ENCODE measurements around the gene ACBD6. TPM values are rescaled to one million over a fixed set of nuclear protein-coding genes. Genes with fewer than 3 reads are reported as not detected.
A peak's percentile ranks its signal among the peaks of the same experiment; 100 is the strongest.
"Not testable (repeated sequence)": the region's sequence is repeated elsewhere in the genome, so short reads cannot be mapped to it uniquely, and the experiment has no call there.

Gene ACBD6
- total RNA-seq, 2 donors from 2014 or later = 18.3 to 24.6 TPM

DNA sequence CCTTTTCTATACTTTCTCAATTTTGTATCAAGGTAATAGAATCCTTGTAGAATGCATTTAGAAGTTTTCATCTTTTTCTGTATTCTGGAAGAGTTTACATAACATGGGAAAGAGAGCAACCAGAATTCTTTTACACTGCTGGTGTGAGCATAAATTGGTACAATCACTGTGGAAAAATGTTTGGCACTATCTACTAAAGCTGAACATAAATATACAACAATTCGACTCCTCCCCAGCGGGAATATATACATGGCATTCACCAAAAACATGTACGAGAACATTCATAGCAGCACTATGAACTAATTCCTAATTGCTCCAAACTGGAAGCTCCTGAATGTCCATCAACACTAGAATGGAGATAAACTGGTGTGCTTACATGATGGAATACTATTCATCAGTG, 1.8 kb upstream of the ACBD6 start:
- DNase-seq (no peak), ATAC-seq (no peak)
- intact Hi-C loops (cut with DNase I) = no loop called here

DNA sequence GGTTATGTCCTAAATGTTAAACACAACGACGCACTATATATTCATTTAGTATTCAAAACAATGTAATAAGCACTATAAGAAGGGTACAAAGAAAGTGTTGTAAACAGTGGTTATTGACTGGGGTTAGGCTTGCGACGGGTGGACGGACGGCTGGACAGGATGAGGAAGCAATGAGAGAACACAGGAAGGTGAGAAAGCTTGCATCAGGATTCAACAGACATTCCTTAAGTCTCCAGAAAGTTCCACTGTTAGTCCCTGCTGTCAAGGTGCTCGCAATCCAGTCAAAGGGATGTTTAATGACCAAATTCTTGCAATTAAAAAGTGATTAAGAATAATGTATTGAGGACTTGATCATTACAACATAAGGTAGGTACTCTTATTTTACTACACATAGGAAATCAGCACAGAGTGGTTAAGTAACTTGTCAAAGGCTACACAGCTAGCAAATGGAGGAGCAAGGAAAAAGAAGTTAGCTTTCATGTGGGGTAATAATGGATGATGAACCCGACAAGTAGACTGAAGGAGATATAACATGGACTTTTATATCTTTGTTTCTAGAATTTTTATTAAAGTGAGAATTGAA, 994 bp upstream of the ACBD6 start:
- intact Hi-C loops (cut with DNase I) = no loop called here
- peak in 1 of 2 donors; percentile 3 for ATAC-seq
- no peak for DNase-seq

DNA sequence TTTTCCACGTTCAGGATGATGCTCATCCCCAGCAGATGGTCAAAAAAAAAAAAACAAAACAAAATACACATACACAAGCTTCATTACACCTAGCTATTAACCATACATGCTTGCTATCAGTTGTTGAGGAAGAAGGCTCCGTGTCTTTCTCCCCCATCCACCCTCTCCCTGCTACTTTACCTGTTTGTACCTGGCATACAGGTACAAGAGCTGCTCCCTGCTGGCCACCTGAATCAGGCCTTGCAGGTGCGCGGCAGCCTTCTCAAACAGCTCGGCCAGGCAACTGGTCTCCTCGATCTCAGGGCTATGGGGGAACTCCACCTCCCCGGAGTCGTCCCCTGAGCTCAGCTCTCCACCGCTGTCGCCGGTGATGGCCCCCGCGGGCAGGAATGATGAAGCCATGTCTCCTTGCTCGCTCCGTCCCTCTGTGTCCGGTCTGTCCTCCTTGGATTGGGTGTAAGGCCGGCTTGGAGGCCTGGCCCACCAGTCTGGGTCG, 464 bp downstream of the ACBD6 start:
- intact Hi-C loops (cut with DNase I) = no loop called here
- ATAC-seq = no peak
- DNase-seq = no peak

DNA sequence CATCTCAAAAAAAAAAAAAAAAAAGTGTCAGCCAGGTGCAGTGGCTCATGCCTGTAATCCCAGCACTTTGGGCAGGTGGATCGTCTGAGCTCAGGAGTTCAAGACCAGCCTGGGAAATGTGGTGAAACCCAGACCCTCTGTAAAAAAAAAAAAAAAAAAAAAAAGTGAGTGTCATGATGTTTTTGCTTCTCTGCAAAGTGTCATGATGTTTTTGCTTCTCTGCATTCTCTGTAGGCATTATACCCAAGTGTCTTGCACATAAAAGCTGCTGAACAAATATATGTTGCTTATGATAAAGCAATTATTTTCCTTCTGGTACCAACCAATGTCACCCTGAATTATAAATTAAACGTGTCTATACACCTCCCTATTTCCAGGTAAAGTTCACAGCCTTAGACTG, 1.7 kb downstream of the ACBD6 start:
- intact Hi-C loops (cut with DNase I) = no loop called here
- ATAC-seq = no peak
- no peak for DNase-seq

DNA sequence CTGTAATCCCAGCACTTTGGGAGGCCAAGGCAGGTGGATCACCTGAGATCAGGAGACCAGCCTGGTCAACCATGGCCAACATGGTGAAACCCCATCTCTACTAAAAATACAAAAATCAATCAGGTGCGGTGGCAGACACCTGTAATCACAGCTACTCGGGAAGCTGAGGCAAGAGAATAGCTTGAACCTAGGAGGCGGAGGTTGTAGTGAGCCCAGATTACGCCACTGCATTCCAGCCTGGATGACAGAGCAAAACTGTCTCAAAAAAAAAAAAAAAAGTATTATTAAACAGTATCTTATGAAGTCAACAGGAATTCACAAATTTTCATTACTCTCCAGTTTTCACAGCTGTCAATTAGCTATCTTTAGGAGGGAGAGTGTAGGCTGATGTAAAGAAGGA, 3.8 kb downstream of the ACBD6 start:
- no peak for ATAC-seq
- intact Hi-C loops (cut with DNase I) = no loop called here
- no peak for DNase-seq

DNA sequence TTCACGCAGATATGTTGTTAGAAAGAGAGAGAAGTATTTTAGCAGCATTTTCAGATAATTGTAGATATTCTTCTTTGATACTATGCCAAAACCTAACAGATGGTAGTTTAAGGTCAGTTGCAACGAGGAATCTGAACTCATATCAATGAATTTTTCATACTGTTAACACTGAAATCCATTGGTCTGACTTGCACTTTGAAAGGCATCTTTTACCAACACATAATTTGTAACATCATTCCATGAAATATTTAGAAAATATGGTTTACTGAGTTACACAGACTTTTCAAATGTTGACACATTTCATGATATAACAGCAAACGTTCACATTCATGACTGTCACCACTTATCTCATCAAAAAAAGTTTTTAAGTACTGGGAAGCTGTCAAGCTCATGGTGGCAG, 4.6 kb downstream of the ACBD6 start:
- intact Hi-C loops (cut with DNase I) = no loop called here
- DNase-seq = no peak
- ATAC-seq = no peak

DNA sequence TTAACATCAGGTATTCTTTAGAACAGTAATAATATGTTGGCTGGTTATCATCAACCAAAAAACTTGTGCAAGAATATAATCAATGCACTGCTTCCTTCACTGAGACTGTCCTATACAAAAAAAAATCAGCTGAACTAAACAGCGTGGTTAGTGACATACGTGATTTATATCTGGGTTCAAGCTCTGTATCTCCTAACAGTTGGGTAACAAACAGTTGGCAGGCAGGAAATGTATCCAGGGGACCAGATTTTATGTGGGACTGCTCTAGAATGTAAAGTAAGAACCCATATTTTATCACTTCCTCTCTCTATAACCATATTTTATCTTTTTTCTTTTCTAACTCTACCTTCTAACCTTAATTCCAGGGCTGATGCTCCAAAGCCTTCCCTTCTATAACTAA, 8.0 kb downstream of the ACBD6 start:
- intact Hi-C loops (cut with DNase I) = no loop called here
- no peak for DNase-seq
- ATAC-seq = no peak

DNA sequence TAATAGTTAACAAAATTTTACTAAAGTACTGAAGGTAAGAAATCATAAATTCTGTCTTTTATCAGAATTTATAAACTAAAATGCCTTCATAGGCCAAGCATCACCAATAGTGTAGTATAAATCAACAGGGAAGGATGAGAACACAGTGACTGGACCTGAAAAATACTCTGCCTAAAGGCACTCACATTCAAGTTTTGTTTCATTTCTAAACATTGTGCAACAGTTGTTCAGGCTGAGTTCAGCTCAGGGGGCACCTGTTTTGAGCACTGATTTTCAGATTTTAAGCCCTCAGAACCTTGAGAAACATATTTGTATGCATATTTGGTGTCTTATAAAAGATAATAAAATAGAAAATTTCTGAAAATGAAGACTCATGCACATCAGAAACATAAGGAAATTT, 12.4 kb downstream of the ACBD6 start:
- intact Hi-C loops (cut with DNase I) = no loop called here
- DNase-seq = no peak
- no peak for ATAC-seq

DNA sequence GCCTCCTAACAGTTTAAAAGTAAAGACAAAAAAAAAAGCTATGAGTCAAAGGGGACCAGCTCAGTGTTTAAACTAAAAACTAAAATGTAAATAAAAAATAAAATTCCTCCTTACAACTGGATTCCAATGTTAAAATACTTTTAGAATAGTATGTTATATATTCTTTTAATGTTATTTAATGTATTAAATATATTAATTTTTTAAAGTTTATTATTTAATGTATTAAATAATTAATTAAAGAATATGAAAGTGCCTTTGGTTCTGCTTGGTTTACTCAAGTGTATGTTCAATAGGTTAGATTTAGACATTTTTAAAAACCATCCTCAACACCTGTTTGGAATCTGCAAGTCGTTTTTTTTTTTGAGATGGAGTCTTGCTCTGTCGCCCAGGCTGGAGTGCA, 13.1 kb downstream of the ACBD6 start:
- no peak for ATAC-seq
- no peak for DNase-seq
- intact Hi-C loops (cut with DNase I) = no loop called here

DNA sequence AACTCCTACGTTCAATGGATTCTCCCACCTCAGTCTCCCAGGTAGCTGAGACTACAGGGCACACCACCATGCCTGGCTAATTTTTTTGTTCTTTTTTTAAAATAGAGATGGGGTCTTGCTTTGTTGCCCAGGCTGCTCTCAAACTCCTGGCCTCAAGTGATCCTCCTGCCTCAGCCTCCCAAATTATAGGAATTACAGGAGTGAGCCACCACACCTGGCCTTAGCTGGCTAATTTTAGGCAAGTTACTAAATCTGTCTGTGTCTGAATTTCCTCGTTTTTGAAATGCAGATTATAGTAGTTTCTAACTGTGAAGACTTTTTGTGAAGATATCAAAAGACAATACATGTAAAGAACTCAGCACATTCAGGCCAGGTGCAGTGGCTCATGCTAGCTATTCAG, 13.7 kb downstream of the ACBD6 start:
- intact Hi-C loops (cut with DNase I) = no loop called here
- DNase-seq (no peak), ATAC-seq (no peak)

DNA sequence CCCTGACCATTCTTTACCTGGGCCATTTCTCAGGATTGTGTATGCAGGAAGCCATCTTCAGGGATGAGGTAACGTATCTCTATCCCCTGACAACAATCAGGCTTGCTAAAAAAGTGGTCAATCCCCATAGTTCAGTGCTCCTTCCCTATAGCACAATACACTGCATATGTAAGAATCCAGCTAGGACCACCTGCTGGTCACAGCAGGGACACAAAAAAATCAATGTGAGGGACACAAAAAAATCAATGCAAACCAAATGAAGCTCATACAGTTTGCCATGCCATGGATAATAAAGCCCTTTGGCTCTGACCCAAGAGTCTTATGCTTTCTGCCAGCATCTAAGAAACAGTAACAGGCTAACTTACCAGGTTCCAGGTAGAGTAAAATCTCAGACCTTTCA, 16.3 kb downstream of the ACBD6 start:
- ATAC-seq (no peak), DNase-seq (no peak)
- intact Hi-C loops (cut with DNase I) = no loop called here

DNA sequence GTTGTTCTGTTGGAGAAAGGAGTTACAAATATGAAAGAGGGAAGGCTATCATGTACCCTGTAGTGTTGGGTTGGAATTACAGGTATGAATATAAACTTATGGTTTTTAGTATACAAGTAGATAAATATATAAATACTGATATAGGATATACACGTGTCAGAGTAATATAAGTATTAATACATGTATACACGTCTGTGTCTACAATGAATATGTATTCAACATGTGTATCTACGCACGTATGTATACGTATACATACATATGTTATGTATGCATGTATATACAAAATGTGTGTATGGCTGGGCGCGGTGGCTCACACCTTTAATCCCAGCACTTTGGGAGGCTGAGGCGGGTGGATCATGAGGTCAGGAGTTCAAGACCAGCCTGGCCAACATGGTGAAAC, 17.9 kb downstream of the ACBD6 start:
- ATAC-seq (no peak), DNase-seq (no peak)
- intact Hi-C loops (cut with DNase I) = loop anchor here in 1 of 2 donors (5.0 kb wide), 1 partner anchor 232 kb away; no protein-coding TSS in a partner anchor

DNA sequence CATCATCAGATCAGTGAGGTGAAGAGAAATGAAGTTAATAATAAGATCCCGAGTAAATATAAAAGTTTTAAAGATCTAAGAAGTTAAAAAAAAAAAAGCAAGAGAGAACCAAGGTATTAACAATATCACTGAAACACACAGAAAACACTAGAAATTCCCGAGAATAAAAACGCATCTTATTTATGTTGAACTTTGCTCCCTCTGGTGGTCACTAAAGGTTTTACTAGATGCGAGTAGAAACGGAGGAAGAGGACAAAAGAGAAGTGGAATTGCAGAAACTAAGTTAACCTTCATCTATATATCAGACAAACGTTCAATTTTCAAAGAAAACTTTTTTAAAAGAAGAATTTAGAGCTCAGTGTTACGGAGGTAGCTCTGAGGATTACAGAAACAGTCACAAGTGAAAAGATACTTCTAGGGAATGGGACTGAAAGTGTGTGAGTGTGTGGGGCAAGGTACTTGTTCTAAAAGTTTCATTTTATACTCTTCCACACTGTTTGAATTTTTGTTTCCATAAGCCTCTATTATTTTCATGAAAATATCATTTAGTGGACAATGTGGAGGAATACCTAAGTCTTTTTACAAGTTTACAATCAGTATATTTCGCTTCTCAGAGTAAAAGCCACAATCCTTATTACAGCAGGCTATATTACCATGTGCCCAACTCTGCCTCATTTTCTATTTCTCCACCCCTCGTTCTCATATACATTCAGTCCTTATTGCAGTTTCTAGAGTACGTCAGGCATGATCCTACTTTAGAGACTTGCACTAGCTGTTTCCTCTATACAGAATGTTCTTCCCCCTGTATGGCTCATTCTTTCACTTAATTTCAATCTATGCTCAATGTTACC, 19.7 kb downstream of the ACBD6 start:
- ATAC-seq (no peak), DNase-seq (no peak)
- intact Hi-C loops (cut with DNase I) = loop anchor here in 1 of 2 donors (5.0 kb wide), 1 partner anchor 230 kb away; no protein-coding TSS in a partner anchor

DNA sequence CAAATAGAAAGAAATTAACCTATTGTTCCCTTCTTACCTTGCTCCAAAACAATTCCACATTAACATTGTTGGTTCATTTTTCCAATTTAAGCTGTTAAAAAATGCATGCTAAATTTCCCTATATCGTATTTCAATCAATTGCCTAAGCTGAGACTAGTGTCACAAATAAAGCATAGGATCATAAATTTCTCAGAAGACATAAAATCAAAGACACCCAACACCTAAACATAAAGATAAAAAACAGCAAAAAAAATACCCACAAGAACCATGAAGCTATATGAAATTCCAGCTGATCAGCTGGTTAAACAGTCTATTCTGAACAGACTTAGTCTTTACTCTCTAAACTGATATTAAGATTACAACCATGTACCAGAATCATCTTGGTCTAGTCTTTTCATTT, 32.3 kb downstream of the ACBD6 start:
- intact Hi-C loops (cut with DNase I) = no loop called here
- ATAC-seq (no peak), DNase-seq (no peak)

DNA sequence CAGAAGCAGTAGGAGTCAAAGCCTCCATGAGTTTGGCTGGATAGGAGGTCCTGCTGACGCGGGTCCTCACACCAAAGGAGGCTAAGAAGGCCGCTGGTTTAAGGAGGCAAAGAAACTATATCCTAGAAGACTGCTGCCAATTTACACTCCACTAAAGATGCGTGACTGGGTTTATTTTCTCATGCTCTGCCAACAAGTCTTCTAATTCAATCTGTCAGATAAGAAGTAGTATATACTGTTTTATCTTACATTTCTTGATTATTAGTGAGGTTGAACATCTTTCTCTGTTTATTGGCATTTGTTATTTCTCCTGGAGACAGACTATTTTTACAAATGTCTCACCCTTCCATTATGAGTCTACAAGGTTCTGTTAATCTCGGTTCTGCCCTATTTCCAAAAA, 34.1 kb downstream of the ACBD6 start:
- ATAC-seq (no peak), DNase-seq (no peak)
- intact Hi-C loops (cut with DNase I) = no loop called here

DNA sequence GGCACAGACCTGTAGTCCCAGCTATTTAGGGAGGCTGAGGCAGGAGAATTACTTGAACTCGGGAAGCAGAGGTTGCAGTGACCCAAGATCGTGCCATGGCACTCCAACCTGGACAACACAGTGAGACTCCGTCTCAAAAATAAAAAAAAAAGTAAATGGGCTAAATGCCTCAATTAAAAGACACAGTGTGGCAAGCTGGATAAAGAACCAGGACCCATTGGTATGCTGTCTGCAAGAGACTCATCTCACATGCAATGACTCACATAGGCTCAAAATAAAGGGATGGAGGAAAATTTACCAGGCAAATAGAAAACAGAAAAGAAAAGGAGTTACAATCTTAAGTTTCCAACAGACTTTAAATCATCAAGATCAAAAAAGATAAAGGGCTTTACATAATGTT, 40.3 kb downstream of the ACBD6 start:
- intact Hi-C loops (cut with DNase I) = no loop called here
- ATAC-seq (no peak), DNase-seq (no peak)

DNA sequence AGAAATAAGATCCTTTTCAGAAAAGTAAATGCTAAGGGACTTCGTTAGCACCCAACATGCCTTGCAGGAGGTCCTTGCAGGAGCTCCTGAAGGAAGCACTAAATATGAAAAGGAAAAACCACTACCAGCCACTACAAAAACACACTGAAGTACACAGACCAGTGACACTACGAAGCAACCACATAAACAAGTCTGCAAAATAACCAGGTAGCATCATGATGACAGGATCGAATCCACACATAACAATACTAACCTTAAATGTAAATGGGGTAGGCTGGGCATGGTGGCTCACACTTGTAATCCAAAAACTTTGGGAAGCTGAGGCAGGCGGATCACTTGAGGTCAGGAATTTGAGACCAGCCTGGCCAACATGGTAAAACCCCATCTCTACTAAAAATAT, 40.7 kb downstream of the ACBD6 start:
- ATAC-seq; intact Hi-C loops (cut with DNase I): not testable (repeated sequence)

DNA sequence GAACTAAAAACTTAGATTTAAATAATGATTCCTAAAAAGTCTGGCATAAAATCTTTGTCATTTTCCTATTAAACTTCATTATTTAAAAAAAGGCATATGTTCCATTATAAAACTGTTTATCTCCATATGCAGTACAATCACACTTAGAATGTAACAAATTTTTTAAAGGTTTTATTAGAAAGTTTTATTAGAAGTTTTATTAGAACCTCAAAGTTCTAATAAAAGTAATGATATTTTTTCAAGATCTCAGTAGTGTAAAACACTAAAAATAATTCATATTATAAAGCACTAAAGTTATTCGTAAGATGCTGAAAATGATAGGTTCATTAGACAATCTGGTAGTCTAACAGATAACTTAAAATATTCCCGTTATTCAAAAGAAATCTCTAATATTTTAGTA, 43.6 kb downstream of the ACBD6 start:
- ATAC-seq (no peak), DNase-seq (no peak)
- intact Hi-C loops (cut with DNase I) = no loop called here

More for the DNA sequence above, 40.7 kb downstream of the ACBD6 start:
- DNase-seq = not testable (repeated sequence)

DNA sequence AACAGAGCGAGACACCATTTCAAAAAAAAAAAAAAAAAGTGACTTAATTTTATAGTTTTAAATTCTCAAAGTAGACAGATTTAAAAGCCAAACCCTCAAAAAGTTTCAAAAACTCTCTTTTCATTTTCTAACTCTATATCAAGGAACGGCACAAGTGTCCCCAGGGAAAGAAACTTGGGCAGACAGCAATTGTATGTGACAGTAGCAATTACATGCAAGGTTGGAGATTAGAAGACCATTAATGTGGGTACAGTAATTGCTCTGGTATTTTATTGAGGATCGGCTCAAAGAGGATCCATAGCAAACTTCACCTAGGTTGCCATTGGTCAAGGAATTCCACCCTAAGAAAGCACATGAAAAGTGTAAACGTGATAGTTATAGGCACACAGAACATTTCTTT, 46.2 kb downstream of the ACBD6 start:
- intact Hi-C loops (cut with DNase I) = no loop called here
- ATAC-seq (no peak), DNase-seq (no peak)

DNA sequence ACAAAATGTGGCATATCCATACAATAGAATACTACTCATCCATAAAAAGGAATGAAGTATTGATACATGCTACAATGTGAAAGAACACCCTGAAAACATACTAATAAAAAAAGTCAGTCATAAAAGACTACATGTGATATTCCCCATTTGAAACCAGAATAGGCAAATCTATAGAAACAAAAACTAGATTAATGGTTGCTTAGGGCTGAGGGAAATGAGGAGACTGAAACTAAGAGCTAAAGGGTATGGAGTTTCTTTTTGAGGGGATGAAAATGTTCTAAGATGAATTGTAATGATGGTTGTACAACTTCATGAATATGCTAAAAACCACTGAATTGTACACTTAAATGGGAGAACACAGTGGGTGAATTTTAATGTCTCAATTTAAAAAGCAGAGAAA, 50.9 kb downstream of the ACBD6 start:
- DNase-seq (no peak), ATAC-seq (no peak)
- intact Hi-C loops (cut with DNase I) = no loop called here

DNA sequence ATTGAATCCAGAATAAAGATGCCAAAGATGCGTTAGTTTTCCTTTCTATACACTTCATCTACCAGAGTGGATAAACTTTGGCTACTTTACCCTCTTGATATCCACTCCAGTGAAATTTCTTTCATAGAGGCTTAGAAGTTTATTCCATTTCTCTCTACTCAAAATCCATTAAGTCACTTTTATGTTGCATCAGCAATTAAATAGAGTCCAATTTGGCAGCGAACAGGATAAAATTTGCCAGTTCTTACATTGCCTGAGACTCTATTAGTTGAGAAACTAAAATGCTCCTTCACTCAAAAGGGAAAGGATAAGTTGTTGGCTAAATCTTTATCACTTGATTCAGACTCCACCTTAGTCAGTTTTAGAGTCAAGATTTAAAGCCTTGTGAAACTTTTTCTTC, 57.9 kb downstream of the ACBD6 start:
- DNase-seq = no peak
- intact Hi-C loops (cut with DNase I) = no loop called here
- no peak for ATAC-seq

All from left cardiac atrium (tissue), 4 donors.